HCT116 (cell line): ENCODE results near the gene USO1. TPM values are rescaled to one million over a fixed set of nuclear protein-coding genes. Genes with fewer than 3 reads are reported as not detected.
"Not testable (repeated sequence)": the region's sequence is repeated elsewhere in the genome, so short reads cannot be mapped to it uniquely, and the experiment has no call there.

Source experiments
- ATAC-seq: fragments of 200-7000 bp; cut with Tn5 transposase; 2 replicates; pipeline ENCODE4 v1.9.1; 2020; ENCODE audit warnings: mild to moderate bottlenecking, moderate library complexity
- BruUV-seq: library from RNA; stranded (reverse); fragments of 400-500 nt; replicated peaks from 2 replicates; lab custom pipeline; 2021; lab: Mats Ljungman, UMichigan
- CTCF ChIA-PET: fragments of 300-600 bp; sonication (Branson Sonifier 250); formaldehyde crosslinking; loops from one replicate; lab custom pipeline; 2021; ENCODE audit warnings: antibody characterized with exemption; lab: Charles Lee
- POLR2A ChIA-PET: fragments of 300-600, 350-600 bp; sonication (Branson Sonifier 250); formaldehyde crosslinking; loops from one replicate; lab custom pipeline; 2021; ENCODE audit warnings: antibody characterized with exemption; lab: Charles Lee
- RAD21 ChIA-PET, 2 experiments: fragments of 300-600 bp; sonication (Branson Sonifier 250); formaldehyde crosslinking; loops; one replicate each; lab custom pipeline; 2023; ENCODE audit warnings: low total read pairs in 2 of 2; ENCODE audit not compliant: uncharacterized antibody in 2 of 2, unreplicated experiment in 2 of 2, low non-redundant PET in 1 of 2; lab: Charles Lee
- DNase-seq: peaks from one replicate; pipeline ENCODE4 v3.0.0-alpha.2; 2010; ENCODE audit warnings: low read depth, low spot score
- H2AFZ ChIP-seq: fragments of 200-600 bp; shearing (Covaris generic), sonication (generic); 2 replicates; pipeline ENCODE4 v1.6.1; 2017; ENCODE audit warnings: low read depth, mixed run types, mixed read lengths, antibody characterized with exemption, low read length; ENCODE audit not compliant: poor library complexity, severe bottlenecking
- H3K27ac ChIP-seq: 2 replicates; pipeline ENCODE4 v1.5.1; 2012; ENCODE audit warnings: low read depth, low read length
- H3K27me3 ChIP-seq: fragments of 200-600 bp; sonication (generic); 2 replicates; pipeline ENCODE4 v1.6.1; 2016; ENCODE audit warnings: mixed run types, low read length, mixed read lengths; ENCODE audit not compliant: insufficient read depth
- H3K36me3 ChIP-seq, 2 experiments: fragments of 200-500 bp in 1 of 2; fragments of 200-600 bp in 1 of 2; sonication (Bioruptor generic) in 1 of 2; sonication (generic) in 1 of 2; 2 replicates each; pipeline versions ENCODE4 v1.5.1 to v1.6.1; 2014 to 2016; ENCODE audit warnings: low read length in 2 of 2, inconsistent platforms in 1 of 2, mixed read lengths in 1 of 2, mixed run types in 1 of 2; ENCODE audit not compliant: insufficient read depth in 2 of 2, control insufficient read depth in 1 of 2
- H3K4me1 ChIP-seq, 2 experiments: fragments of 200-600 bp in 1 of 2; sonication (generic) in 1 of 2; 2 replicates each; pipeline versions ENCODE4 v1.5.1 to v1.6.1; 2012 to 2017; ENCODE audit warnings: low read length in 2 of 2, inconsistent platforms in 1 of 2, mild to moderate bottlenecking in 1 of 2, mixed read lengths in 1 of 2, mixed run types in 1 of 2, moderate library complexity in 1 of 2; ENCODE audit not compliant: insufficient read depth in 2 of 2, control insufficient read depth in 1 of 2
- H3K4me2 ChIP-seq: fragments of 200-600 bp; sonication (generic); 2 replicates; pipeline ENCODE4 v1.6.1; 2017; ENCODE audit warnings: mixed run types, low read length, mixed read lengths
- H3K4me3 ChIP-seq, 2 experiments: fragments of 200-600 bp in 1 of 2; sonication (generic) in 1 of 2; replicated peaks in 1 of 2; 2 replicates each; pipeline ENCODE4 v1.5.1; 2011 to 2016; ENCODE audit warnings: low read length in 2 of 2, control low read depth in 1 of 2, low read depth in 1 of 2, mild to moderate bottlenecking in 1 of 2, mixed read lengths in 1 of 2, mixed run types in 1 of 2
- H3K79me2 ChIP-seq: fragments of 200-600 bp; sonication (generic); 2 replicates; pipeline ENCODE4 v1.6.1; 2017; ENCODE audit warnings: mild to moderate bottlenecking, mixed run types, low read length, moderate library complexity, mixed read lengths; ENCODE audit not compliant: insufficient read depth
- H3K9ac ChIP-seq: fragments of 200-600 bp; sonication (generic); 2 replicates; pipeline ENCODE4 v1.6.1; 2016; ENCODE audit warnings: low read length, mixed read lengths
- H3K9me2 ChIP-seq: fragments of 200-600 bp; sonication (generic), shearing (Covaris generic); 2 replicates; pipeline ENCODE4 v1.6.1; 2017; ENCODE audit warnings: mixed run types, mild to moderate bottlenecking, moderate library complexity; ENCODE audit not compliant: insufficient read depth
- H3K9me3 ChIP-seq, 2 experiments: fragments of 200-500 bp in 1 of 2; fragments of 200-600 bp in 1 of 2; sonication (Bioruptor generic) in 1 of 2; sonication (generic) in 1 of 2; 2 replicates each; pipeline ENCODE4 v1.6.1; 2014 to 2017; ENCODE audit warnings: low read length in 2 of 2, mixed read lengths in 2 of 2, inconsistent platforms in 1 of 2, low read depth in 1 of 2, mild to moderate bottlenecking in 1 of 2, mixed run types in 1 of 2, moderate library complexity in 1 of 2; ENCODE audit not compliant: control insufficient read depth in 1 of 2, insufficient read depth in 1 of 2
- H4K20me1 ChIP-seq: fragments of 200-600 bp; sonication (generic), shearing (Covaris generic); 2 replicates; pipeline ENCODE4 v1.6.1; 2017; ENCODE audit warnings: mixed run types, mild to moderate bottlenecking, moderate library complexity; ENCODE audit not compliant: insufficient read depth
- CBX3 ChIP-seq: IDR thresholded peaks from 2 replicates; pipeline ENCODE4 v1.6.1; 2012; ENCODE audit warnings: low read depth
- CEBPB ChIP-seq: IDR thresholded peaks from 2 replicates; pipeline ENCODE4 v1.6.1; 2012; ENCODE audit warnings: low read depth
- ELF1 ChIP-seq: IDR thresholded peaks from 2 replicates; pipeline ENCODE4 v1.6.1; 2012; ENCODE audit warnings: low read depth, borderline replicate concordance
- FOSL1 ChIP-seq: IDR thresholded peaks from 2 replicates; pipeline ENCODE4 v1.6.1; 2012; ENCODE audit warnings: low read depth
- RAD21 ChIP-seq: IDR thresholded peaks from 2 replicates; pipeline ENCODE4 v1.6.1; 2012; ENCODE audit warnings: low read depth, mild to moderate bottlenecking
- ZNF274 ChIP-seq: fragments of 200-500 bp; sonication (Bioruptor generic); IDR thresholded peaks from 2 replicates; pipeline ENCODE4 v1.6.1; 2014; ENCODE audit warnings: mild to moderate bottlenecking, low read depth, low read length, inconsistent platforms
- intact Hi-C: fragments of 100-400 bp; cut with micrococcal nuclease; formaldehyde crosslinking; loops from 2 replicates; pipeline ENCODE4 v1.10.0; 2022
- total RNA-seq: library from RNA; stranded (reverse); gene quantifications from one replicate; pipeline ENCODE4 v1.2.1, GENCODE V29; 2021; ENCODE audit not compliant: unreplicated experiment
- TF ChIP-seq, protein P1 (sequence below): IDR thresholded peaks from 2 replicates; pipeline ENCODE4 v1.6.1; 2012
- TF ChIP-seq, protein P2 (sequence below), 3 experiments: fragments of 200-600 bp in 1 of 3; sonication (generic) in 1 of 3; IDR thresholded peaks in 2 of 3; conservative IDR thresholded peaks in 1 of 3; 2 replicates each; pipeline ENCODE4 v1.5.1; 2012 to 2017; ENCODE audit warnings: low read depth in 2 of 3, low read length in 2 of 3, antibody characterized with exemption in 1 of 3, borderline replicate concordance in 1 of 3, control low read depth in 1 of 3, mild to moderate bottlenecking in 1 of 3, mixed read lengths in 1 of 3, mixed run types in 1 of 3, moderate library complexity in 1 of 3; ENCODE audit not compliant: insufficient read depth in 1 of 3

Gene USO1
- total RNA-seq, 1 experiment from 2014 or later, result 72.7 TPM

DNA sequence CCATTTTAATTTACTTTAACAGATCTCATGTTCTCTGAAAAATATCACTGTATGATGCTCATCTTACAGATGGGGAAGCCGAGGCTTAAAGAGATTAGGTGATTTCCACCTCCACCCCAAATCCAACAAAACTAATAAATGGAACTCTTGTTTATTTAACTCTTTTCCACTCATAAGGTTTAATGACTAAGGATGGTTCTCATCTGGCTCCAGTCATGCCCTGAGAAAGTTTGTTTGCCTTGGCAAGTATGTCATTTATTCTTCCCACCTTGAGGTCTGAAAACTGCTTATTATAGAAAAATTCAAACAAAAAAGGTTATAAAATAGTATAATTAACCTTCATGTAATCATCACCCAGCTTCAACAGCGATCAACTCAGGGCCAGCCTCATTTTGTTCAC is 121.6 kb downstream of the USO1 start (continued):
- TF ChIP-seq, protein P1, sequence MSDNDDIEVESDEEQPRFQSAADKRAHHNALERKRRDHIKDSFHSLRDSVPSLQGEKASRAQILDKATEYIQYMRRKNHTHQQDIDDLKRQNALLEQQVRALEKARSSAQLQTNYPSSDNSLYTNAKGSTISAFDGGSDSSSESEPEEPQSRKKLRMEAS, result no peak
- no peak for TF ChIP-seq ELF1
- no peak for TF ChIP-seq ZNF274
- no peak for TF ChIP-seq FOSL1
- TF ChIP-seq, all 23 proteins: peak for 0

DNA sequence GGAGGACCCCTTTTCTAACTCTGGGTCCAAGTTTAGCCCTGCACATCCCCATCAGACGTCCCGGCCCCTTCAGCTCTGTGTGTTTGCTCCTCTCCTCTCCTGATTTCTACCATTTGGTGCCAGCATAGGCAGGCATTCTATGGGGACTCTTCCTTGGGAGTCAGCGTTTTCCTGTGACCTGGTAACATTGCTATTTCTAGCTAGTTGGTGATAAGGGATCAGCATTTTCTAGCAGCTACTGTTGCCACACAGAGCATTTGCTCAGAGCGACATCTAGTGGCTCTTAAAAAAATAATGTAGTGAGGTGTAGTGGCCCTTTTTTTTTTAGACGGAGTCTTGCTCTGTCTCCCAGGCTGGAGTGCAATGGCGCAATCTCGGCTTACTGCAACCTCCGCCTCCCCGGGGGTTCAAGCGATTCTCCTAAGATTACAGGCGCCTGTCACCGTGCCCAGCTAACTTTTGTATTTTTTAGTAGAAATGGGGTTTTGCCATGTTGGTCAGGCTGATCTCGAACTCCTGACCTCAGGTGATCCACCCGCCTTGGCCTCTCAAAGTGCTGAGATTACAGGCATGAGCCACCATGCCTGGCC is 123.9 kb downstream of the USO1 start:
- not testable (repeated sequence) for H3K79me2 ChIP-seq, H3K27me3 ChIP-seq, H3K9ac ChIP-seq, H3K27ac ChIP-seq, H3K9me2 ChIP-seq, BruUV-seq
- intact Hi-C loops, result loop anchor here (10.0 kb wide), 1 partner anchor 193 kb away; no protein-coding TSS in a partner anchor
- H3K4me1 ChIP-seq, result peaks cover 0 to 21% of the 10 kb centered on the region in 2 experiments; a peak in 2 of 4 replicates
- CTCF ChIA-PET, result interaction anchor here (0.6 to 1.6 kb wide), 18 partner anchors 9 to 416 kb away, joined by 3 to 7 read pairs (median 4); partner anchors contain the start of genes CDKL2 and USO1
- 0 out of 2 replicates have a peak, but pooled peaks have one; percentile 25 for TF ChIP-seq CBX3
- peak; percentile 88 for TF ChIP-seq RAD21
- TF ChIP-seq CEBPB, result peak; percentile 66; the same call in 1 of the 2 replicates
- TF ChIP-seq, protein P2, sequence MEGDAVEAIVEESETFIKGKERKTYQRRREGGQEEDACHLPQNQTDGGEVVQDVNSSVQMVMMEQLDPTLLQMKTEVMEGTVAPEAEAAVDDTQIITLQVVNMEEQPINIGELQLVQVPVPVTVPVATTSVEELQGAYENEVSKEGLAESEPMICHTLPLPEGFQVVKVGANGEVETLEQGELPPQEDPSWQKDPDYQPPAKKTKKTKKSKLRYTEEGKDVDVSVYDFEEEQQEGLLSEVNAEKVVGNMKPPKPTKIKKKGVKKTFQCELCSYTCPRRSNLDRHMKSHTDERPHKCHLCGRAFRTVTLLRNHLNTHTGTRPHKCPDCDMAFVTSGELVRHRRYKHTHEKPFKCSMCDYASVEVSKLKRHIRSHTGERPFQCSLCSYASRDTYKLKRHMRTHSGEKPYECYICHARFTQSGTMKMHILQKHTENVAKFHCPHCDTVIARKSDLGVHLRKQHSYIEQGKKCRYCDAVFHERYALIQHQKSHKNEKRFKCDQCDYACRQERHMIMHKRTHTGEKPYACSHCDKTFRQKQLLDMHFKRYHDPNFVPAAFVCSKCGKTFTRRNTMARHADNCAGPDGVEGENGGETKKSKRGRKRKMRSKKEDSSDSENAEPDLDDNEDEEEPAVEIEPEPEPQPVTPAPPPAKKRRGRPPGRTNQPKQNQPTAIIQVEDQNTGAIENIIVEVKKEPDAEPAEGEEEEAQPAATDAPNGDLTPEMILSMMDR (IDR thresholded peaks at IDR 0.05 in 2 of 3, conservative IDR thresholded peaks at IDR 0.05 in 1 of 3; ENCODE audit: borderline replicate concordance in 1 of 3, insufficient read depth in 1 of 3, low read depth in 2 of 3, low read length in 2 of 3), result peak; percentile 55 to 85 (median 61); a peak in 4 of 6 replicates
- TF ChIP-seq, all 23 proteins: peak for 4; not testable (repeated sequence) for 19
- POLR2A ChIA-PET, result interaction anchor here (0.9 to 1.1 kb wide), 2 partner anchors 93 to 271 kb away, joined by 3 read pairs; partner anchors contain the start of gene NAAA
- peak; percentile 90 for ATAC-seq
- Histone ChIP-seq H3K4me2 (peak overlapping the region; percentile 63), H2AFZ (peak overlapping the region; percentile 99)
- RAD21 ChIA-PET, result interaction anchor here in 1 of 2 experiments (0.6 kb wide), 1 partner anchor 194 kb away, joined by 3 read pairs; no protein-coding TSS in a partner anchor
- not testable (repeated sequence) for H4K20me1 ChIP-seq, H3K36me3 ChIP-seq, H3K9me3 ChIP-seq, H3K4me3 ChIP-seq
- peak; percentile 83 for DNase-seq
